ENCODE measurements around the gene ZBED4.

Gene ZBED4

DNA sequence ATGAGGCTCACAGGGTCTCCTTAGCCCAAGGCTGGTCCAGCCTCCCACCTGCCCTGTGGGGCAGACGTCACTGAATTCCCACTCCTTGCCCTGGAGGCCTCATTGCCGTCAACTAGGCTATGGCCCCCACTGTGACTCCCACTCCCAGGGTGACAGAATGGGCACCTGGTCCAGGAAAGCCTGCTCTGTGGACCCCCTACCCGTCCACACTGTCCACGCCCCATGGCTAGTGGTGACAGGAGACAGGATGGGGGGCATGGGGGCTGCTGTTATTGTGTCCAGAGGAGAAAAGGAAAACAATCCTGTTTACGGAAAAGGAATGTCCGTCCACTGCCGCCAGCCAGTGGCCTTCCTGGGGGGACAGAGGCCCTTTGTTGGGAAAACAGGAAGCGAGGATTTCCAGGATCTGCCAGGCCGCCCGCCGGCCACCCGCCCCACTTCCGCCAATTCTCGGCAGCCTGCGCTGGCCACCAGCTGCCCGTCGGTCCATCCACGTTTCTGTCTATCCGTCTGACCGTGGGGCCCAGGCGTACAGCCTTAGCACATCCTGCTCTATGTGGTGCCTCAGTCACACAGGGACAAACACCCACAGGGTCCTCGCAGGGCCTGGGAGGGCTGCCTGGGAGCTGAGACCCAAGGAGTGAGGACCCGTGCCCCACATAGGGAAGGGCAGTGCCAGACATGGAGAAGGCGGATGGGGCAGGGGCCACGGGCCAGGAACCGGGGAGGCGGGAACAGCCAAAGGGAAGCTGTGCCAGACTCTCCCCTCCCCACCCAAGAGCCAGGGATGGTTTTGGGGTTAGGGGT lies 84.3 kb downstream of the ZBED4 start:
- DNase-seq: no peak

DNA sequence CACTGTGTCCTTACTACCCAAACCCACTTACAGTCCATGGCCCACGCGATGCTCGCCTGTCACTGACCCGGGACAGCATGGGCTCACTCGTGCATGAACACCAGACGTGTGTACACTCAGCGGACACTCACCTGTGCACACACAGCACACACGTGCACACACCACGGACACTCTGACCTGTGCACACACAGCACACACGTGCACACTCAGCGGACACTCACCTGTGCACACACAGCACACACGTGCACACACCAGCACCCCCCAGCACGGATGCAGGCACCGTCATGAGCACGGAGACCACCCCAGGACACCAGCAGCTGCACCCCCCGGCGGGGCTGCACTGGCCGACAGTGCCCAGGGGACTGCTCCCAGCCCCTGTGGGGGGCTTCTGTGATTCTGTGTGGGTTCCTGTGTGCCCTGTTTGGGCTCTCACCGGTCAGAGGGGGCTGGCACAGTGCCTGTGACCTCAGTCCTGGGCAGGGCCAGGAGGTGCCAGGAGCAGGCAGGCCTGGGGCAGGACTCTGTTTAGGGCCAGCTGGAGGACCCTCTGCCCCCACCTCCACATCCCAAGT lies 85.0 kb downstream of the ZBED4 start:
- no peak for DNase-seq

Data from activated CD4-positive, CD25-positive, alpha-beta regulatory T cell treated with anti-CD3 and anti-CD28 coated beads, Interleukin-2, amount 50 U/mL, for 72 hours (primary cell).